Measurements from ENCODE around the gene NME5. TPM values are rescaled to one million over a fixed set of nuclear protein-coding genes. Genes with fewer than 3 reads are reported as not detected.
"Not testable (repeated sequence)": the region's sequence is repeated elsewhere in the genome, so short reads cannot be mapped to it uniquely, and the experiment has no call there.

Gene NME5
- total RNA-seq, 1 donor from 2014 or later = 9.9 TPM

- H3K27ac Mint-ChIP-seq = no peak overlapping the region
- peaks cover 45% of the 10 kb centered on the region for H3K36me3 Mint-ChIP-seq (ENCODE audit: insufficient read depth)
- H3K4me3 Mint-ChIP-seq (ENCODE audit: low read depth) = no peak overlapping the region
- no peak for DNase-seq (ENCODE audit: low spot score, unreplicated experiment)
- TF ChIP-seq CTCF (IDR thresholded peaks at IDR 0.05; ENCODE audit: unreplicated experiment) = no peak
- no peaks in the 10 kb centered on the region for H3K27me3 Mint-ChIP-seq
- H3K9me3 Mint-ChIP-seq (ENCODE audit: low read depth) = no peaks in the 10 kb centered on the region
- H3K4me1 Mint-ChIP-seq (ENCODE audit: low read depth) = no peaks in the 10 kb centered on the region
Measured at GRCh38 chr5:138169124-138169523, 29.9 kb upstream of the NME5 start.

- Mint-ChIP-seq H3K9me3 (ENCODE audit: low read depth) (no peaks in the 10 kb centered on the region), H3K36me3 (ENCODE audit: insufficient read depth) (peaks cover 61% of the 10 kb centered on the region), H3K4me3 (ENCODE audit: low read depth) (no peak overlapping the region)
Measured at GRCh38 chr5:138163721-138164120, 24.5 kb upstream of the NME5 start.

GRCh38 chr5:138160706-138161105 is 21.5 kb upstream of the NME5 start:
- Mint-ChIP-seq H3K27me3 (no peaks in the 10 kb centered on the region), H3K36me3 (ENCODE audit: insufficient read depth) (peaks cover 59% of the 10 kb centered on the region), H3K4me1 (ENCODE audit: low read depth) (no peaks in the 10 kb centered on the region), H3K27ac (no peak overlapping the region), H3K4me3 (ENCODE audit: low read depth) (no peak overlapping the region), H3K9me3 (ENCODE audit: low read depth) (no peaks in the 10 kb centered on the region)
- DNase-seq (ENCODE audit: low spot score, unreplicated experiment) = no peak
- TF ChIP-seq CTCF (IDR thresholded peaks at IDR 0.05; ENCODE audit: unreplicated experiment) = no peak

More at GRCh38 chr5:138163721-138164120, 24.5 kb upstream of the NME5 start:
- DNase-seq (ENCODE audit: low spot score, unreplicated experiment) = no peak
- no peaks in the 10 kb centered on the region for H3K27me3 Mint-ChIP-seq
- no peaks in the 10 kb centered on the region for H3K4me1 Mint-ChIP-seq (ENCODE audit: low read depth)
- no peak overlapping the region for H3K27ac Mint-ChIP-seq
- no peak for TF ChIP-seq CTCF (IDR thresholded peaks at IDR 0.05; ENCODE audit: unreplicated experiment)

GRCh38 chr5:138159666-138160065 is 20.4 kb upstream of the NME5 start:
- no peak for TF ChIP-seq CTCF (IDR thresholded peaks at IDR 0.05; ENCODE audit: unreplicated experiment)
- Mint-ChIP-seq H3K4me3 (ENCODE audit: low read depth) (no peak overlapping the region), H3K27ac (no peak overlapping the region), H3K4me1 (ENCODE audit: low read depth) (no peaks in the 10 kb centered on the region), H3K27me3 (no peaks in the 10 kb centered on the region), H3K9me3 (ENCODE audit: low read depth) (no peaks in the 10 kb centered on the region), H3K36me3 (ENCODE audit: insufficient read depth) (peaks cover 52% of the 10 kb centered on the region)
- DNase-seq (ENCODE audit: low spot score, unreplicated experiment) = no peak

GRCh38 chr5:138157626-138158025 is 18.4 kb upstream of the NME5 start:
- no peak for DNase-seq (ENCODE audit: low spot score, unreplicated experiment)
- no peaks in the 10 kb centered on the region for H3K27me3 Mint-ChIP-seq
- no peak overlapping the region for H3K4me3 Mint-ChIP-seq (ENCODE audit: low read depth)
- H3K4me1 Mint-ChIP-seq (ENCODE audit: low read depth) = no peaks in the 10 kb centered on the region
- peaks cover 37% of the 10 kb centered on the region for H3K36me3 Mint-ChIP-seq (ENCODE audit: insufficient read depth)
- no peak for TF ChIP-seq CTCF (IDR thresholded peaks at IDR 0.05; ENCODE audit: unreplicated experiment)
- H3K27ac Mint-ChIP-seq = no peak overlapping the region
- no peaks in the 10 kb centered on the region for H3K9me3 Mint-ChIP-seq (ENCODE audit: low read depth)

GRCh38 chr5:138155977-138156376 is 16.7 kb upstream of the NME5 start:
- H3K9me3 Mint-ChIP-seq (ENCODE audit: low read depth); H3K4me1 Mint-ChIP-seq (ENCODE audit: low read depth); H3K27me3 Mint-ChIP-seq; H3K27ac Mint-ChIP-seq; H3K4me3 Mint-ChIP-seq (ENCODE audit: low read depth); DNase-seq (ENCODE audit: low spot score, unreplicated experiment): not testable (repeated sequence)
- peaks cover 32% of the 10 kb centered on the region for H3K36me3 Mint-ChIP-seq (ENCODE audit: insufficient read depth)
